Neutrophil (primary cell): ENCODE results near the gene CLASP2.

Experiments used
- H3K27ac ChIP-seq: fragments of 200-600 bp; sonication (generic); 2 replicates; pipeline ENCODE4 v1.5.1; 2016; ENCODE audit warnings: mild to moderate bottlenecking, moderate library complexity
- H3K27me3 ChIP-seq: fragments of 200-600 bp; sonication (generic); 2 replicates; pipeline ENCODE4 v1.6.0; 2016; ENCODE audit warnings: mild to moderate bottlenecking
- H3K36me3 ChIP-seq: fragments of 200-600 bp; sonication (generic); 2 replicates; pipeline ENCODE4 v1.5.1; 2017
- H3K4me1 ChIP-seq, 2 experiments: fragments of 200-600 bp in 1 of 2; sonication (generic) in 1 of 2; 1 replicate in 1 of 2; 2 replicates in 1 of 2; pipeline versions ENCODE4 v1.5.1 to v1.6.1; 2013 to 2016; ENCODE audit warnings: low read depth in 1 of 2, low read length in 1 of 2, mild to moderate bottlenecking in 1 of 2, moderate library complexity in 1 of 2; ENCODE audit not compliant: control insufficient read depth in 1 of 2, insufficient read depth in 1 of 2
- H3K4me3 ChIP-seq, 2 experiments: fragments of 200-600 bp in 1 of 2; sonication (generic) in 1 of 2; 1 replicate in 1 of 2; 2 replicates in 1 of 2; pipeline ENCODE4 v1.5.1; 2013 to 2016; ENCODE audit warnings: low read depth in 1 of 2, low read length in 1 of 2, mild to moderate bottlenecking in 1 of 2, moderate library complexity in 1 of 2
- H3K9me3 ChIP-seq: fragments of 200-600 bp; sonication (generic); 2 replicates; pipeline ENCODE4 v1.5.1; 2016
- CTCF ChIP-seq: fragments of 200-600 bp; sonication (generic); IDR thresholded peaks from 2 replicates; pipeline ENCODE4 v1.5.1; 2016; ENCODE audit warnings: antibody characterized with exemption

CLASP2 gene

GRCh38 chr3:33578325-33579177, 139.5 kb downstream of the CLASP2 start:
- H3K27me3 ChIP-seq = no peaks in the 10 kb centered on the region
- TF ChIP-seq CTCF = no peak
- peaks cover 0 to 7% of the 10 kb centered on the region in 2 experiments for H3K4me1 ChIP-seq
- no peak overlapping the region for H3K27ac ChIP-seq
- H3K9me3 ChIP-seq = no peaks in the 10 kb centered on the region
- H3K4me3 ChIP-seq = no peak overlapping the region
- H3K36me3 ChIP-seq = peaks cover 20% of the 10 kb centered on the region

GRCh38 chr3:33577588-33577987, 140.5 kb downstream of the CLASP2 start:
- H3K27ac ChIP-seq = no peak overlapping the region

DNA sequence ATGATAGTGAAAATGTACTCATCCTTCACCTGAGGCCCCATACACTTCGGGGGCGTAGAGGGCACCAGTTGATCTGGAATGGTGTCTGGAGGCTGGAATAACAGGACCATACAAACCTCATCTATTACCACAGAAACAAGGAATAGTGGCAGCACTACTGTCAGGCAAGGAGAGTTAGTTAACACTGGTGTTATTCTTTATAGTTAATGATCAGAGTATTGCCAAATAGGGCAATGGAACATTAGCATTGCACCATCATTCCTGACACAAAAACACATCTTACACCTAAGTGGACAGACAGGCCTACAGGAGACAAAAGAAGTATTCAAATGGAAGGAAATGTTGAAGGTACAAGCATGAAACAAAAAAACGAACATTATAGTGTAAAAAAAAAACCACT, 140.9 kb downstream of the CLASP2 start:
- Histone ChIP-seq H3K4me3 (no peak overlapping the region), H3K9me3 (no peaks in the 10 kb centered on the region), H3K27me3 (no peaks in the 10 kb centered on the region), H3K27ac (no peak overlapping the region), H3K4me1 (peaks cover 0 to 7% of the 10 kb centered on the region in 2 experiments), H3K36me3 (peaks cover 23% of the 10 kb centered on the region)
- no peak for TF ChIP-seq CTCF

More at GRCh38 chr3:33577588-33577987, 140.5 kb downstream of the CLASP2 start:
- Histone ChIP-seq H3K9me3 (no peaks in the 10 kb centered on the region), H3K4me3 (no peak overlapping the region), H3K4me1 (peaks cover 0 to 7% of the 10 kb centered on the region in 2 experiments), H3K36me3 (peaks cover 23% of the 10 kb centered on the region), H3K27me3 (no peaks in the 10 kb centered on the region)
- no peak for TF ChIP-seq CTCF

- Histone ChIP-seq H3K9me3 (no peaks in the 10 kb centered on the region), H3K4me3 (no peak overlapping the region), H3K36me3 (peaks cover 14% of the 10 kb centered on the region), H3K27me3 (no peaks in the 10 kb centered on the region), H3K27ac (no peak overlapping the region), H3K4me1 (peaks cover 0 to 7% of the 10 kb centered on the region in 2 experiments)
- no peak for TF ChIP-seq CTCF
Measured at GRCh38 chr3:33575311-33575710, 142.7 kb downstream of the CLASP2 start.

DNA sequence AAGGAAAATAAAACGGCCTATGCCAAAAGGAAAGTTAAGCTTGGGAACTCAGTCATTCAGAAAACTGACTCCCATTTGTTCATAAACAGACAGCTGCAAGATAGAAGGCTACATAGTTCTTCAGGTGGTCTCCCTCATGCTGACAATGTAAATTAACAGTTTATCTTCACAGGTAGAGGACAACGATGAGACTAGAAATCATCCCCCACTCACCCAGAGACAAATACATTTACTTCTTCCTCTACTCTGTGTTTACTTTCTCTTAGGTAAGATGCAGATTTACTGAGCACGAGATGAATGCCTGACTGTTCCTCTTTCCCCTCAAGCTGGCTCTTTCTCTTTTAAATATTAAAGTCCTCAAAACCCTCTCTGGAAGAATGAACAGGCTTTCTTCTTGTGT, 160.2 kb downstream of the CLASP2 start:
- Histone ChIP-seq H3K27me3 (no peaks in the 10 kb centered on the region), H3K27ac (no peak overlapping the region), H3K9me3 (no peaks in the 10 kb centered on the region), H3K4me3 (no peak overlapping the region), H3K4me1 (no peaks in the 10 kb centered on the region), H3K36me3 (peaks cover 14% of the 10 kb centered on the region)
- no peak for TF ChIP-seq CTCF
